GM18907 (cell line): ENCODE data around the gene MRPS34.

ENCODE experiments used
- ATAC-seq: cut with Tn5 transposase; IDR thresholded peaks from one replicate; pipeline ENCODE4 v1.9.1; 2021; ENCODE audit warnings: mild to moderate bottlenecking, moderate library complexity; ENCODE audit not compliant: unreplicated experiment

The MRPS34 gene

DNA sequence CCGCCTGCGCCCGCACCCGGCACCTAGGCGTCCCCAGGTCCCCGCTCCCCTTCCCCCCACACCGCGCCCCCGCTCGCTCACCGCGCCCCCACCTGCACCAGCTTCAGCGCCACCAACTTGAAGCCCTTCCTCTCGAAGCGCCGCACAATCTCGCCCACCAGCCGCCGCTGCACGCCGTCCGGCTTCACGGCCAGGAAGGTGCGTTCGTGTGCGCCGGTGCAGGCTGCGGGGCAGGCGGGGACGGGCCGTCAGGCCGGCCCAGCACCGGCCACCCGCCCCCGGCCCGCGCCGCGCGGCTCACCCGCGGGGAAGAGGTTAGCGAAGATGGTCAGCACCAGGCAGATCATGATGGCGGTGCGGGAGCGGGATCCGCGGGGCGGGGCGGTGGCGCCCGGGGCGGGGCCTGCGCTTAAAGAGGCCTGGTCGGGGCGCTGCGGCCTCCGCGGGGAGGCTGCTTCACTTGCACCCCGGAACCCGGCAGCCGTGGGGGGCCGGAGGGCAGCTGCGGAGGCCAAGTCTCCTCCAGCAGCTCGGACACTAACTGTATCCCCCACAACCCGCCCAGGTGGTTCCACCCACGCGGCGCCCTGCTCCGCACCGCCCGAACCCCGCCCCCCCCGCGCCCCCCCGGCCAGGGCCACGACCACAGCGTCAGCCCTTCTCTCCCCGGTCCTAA is 1.6 kb downstream of the MRPS34 start, which contains the start of gene NME3:
TSS of gene NME3 (minus strand) at position 356 of the 676 bp plus-strand sequence. CDS start at position 347, 9 bp downstream.
- ATAC-seq, result no peak

DNA sequence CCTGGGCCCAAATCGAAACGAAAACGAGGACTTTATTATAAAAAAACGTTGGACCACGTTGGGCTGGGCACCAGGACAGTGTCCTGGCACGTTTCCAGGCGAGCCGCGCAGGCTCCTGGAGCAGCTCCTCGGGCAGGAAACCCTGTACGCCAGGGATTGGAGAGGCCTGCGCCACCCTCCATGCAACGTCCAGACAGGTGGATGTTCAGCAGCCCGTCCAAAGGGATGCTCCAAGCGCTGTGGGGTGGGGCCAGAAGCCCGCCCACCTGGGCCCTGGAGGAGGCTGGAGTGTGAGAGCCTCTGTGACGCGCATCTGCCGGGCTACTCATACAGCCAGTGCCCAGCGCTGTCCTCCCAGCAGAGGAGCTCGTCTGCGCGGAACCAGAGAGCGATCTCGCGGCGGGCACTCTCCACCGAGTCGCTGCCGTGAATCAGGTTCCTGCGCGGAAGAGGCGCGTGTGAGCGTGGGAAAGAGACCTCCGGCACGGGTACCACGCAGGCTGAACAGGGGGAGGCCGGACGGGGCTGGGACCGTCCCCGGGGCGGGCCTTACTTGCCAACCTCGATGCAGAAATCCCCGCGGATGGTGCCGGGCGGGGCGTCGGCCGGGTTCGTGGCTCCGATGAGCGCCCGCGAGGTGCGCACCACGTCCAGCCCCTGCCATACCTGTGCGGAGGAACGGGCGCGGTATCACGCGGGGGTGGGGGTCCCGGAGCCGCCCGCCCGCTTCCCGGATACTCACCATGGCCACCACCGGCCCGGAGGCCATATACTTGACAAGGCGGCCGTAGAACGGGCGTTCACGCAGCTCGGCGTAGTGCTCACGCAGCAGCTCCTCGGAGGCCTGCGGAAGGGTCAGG is 2.4 kb downstream of the MRPS34 start:
- no peak for ATAC-seq

DNA sequence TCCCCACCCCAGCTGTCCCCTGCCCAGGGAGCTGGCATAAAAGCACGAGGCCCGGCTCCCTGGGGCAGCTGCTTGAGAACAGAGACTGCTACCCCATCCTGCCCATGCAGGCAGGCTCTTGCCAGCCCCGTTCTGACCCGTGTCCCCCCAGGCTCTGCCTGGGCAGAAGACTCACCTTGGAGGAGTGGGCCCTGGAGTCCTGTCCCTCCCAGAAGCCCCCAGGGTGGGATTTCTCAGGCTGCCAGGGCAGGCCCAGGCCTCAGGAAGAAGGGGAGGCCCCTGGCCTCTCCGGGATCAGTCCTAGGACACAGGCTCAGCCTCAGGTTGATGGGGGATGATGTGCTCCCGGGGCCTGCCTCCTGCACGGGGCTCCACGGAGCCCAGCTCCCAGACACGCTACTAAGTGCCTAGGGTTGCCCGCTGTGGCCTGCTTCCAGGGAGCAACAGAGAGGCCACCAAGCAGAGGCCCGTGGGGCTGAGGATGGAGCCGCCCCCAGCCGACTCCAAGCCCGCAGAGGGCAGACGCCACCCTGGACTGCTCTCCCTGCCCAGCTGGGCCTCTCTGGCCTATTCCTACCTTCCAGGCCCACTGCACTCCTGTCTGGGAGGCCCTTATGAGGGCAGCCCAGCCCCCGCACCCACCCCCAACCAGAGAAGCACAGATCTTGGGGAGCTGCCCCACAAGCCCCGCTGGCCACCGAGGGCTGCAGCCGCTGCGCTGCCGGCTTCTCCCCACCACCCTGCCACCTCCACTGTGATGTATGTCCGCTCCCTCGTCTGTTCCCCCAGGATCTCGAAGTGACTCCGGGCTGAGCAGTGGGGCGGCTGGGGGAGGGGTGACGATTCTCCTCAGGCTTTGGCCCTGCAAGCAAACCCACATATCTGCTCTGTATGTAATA is 3.3 kb downstream of the MRPS34 start:
- ATAC-seq, result no peak

DNA sequence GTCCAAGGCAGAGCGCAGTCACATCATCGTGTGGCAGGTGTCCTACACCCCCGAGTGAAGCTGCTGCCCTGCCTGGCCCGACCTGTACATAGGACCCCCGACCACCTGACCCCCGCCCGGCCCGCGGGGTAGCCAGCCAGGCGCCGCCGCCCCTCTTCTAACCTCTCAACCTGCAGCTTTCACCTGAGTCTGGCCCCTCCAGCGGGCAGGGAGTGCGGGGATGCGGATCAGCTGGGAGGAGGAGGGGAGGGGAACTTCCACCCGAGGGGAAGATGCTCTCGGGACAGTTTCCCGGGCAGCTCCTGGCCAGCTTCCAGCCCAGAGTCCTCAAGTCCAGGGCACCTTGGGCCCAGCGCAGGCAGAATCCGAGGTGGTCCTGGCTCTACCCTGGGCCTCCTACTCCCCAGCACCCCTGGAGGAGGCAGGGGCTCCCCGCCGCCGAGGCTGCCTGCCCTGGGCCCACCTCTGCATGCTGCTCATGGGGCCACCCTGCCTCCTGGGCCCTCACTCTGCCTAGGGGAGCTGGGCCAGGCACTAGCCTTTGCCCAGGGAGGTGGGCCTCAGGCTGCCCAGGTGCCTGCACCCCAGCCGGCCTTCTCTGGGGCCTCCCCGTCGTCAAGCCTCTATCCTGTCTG is 4.0 kb downstream of the MRPS34 start:
- ATAC-seq, result no peak

DNA sequence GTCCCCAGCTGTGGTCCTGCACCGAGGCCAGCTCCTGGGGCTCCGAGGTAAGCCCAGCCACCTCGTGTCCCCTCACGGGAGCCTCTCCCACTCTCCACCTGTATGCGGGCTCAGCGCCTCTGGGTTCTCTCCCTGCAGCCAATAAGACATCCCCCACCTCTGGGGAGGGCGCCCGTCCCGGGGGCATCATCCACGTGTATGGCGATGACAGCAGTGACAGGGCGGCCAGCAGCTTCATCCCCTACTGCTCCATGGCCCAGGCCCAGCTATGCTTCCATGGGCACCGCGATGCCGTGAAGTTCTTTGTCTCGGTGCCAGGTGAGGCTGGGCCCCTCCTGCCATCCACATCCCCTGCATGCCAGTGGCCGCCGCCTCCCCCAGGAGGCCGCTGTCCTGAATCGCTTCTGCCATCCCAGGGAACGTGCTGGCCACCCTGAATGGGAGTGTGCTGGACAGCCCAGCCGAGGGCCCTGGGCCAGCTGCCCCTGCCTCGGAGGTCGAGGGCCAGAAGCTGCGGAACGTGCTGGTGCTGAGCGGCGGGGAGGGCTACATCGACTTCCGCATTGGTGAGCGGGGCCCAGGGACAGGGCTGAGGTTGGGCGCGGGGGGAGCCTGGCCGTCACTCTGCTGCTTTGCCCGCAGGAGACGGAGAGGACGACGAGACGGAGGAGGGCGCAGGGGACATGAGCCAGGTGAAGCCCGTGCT is 4.7 kb downstream of the MRPS34 start:
- no peak for ATAC-seq

DNA sequence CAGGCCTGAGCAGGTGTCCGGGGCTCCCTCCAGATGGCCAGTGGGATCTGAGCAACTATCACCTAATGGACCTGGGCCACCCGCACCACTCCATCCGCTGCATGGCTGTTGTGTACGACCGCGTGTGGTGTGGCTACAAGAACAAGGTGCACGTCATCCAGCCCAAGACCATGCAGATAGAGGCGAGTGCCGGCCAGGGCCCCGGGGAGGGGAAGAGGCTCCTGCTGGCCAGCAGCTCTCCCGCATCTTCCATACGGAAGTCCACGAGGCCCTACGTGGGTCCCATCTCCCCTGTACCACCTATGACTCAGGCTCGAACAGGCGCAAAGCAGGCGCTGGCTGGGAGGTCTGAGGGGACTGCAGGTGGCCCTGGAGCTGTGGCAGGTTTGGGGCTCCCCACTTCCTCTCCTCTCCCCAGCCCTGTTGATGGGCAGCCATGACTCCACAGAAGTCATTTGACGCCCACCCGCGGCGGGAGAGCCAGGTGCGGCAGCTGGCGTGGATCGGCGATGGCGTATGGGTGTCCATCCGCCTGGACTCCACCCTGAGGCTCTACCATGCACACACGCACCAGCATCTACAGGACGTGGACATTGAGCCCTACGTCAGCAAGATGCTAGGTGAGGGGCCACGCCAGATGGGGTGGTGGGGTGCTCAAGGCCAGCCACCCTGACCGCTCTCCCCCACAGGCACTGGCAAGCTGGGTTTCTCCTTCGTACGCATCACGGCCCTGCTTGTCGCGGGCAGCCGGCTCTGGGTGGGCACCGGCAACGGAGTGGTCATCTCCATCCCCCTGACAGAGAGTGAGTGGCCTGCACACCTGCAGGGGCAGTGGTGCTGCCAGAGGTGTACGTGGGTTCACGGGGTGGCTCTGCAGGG is 5.6 kb downstream of the MRPS34 start:
- ATAC-seq, result no peak

DNA sequence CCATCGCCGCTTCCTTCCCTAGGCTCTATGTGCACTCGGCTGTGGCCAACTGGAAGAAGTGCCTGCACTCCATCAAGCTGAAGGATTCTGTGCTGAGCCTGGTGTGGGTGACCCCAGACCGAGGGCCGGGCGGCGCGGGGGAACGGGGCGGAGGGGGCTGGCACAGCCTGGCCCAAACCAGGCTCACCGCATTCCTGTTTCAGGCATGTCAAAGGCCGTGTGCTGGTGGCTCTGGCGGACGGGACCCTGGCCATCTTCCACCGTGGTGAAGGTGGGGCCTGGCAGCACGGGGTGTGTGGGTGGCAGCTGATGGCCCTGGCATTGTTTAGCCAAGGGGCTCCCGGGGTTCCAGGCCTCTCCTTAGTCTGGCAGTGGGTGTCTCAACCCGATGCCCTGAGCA is 6.2 kb downstream of the MRPS34 start:
- no peak for ATAC-seq

DNA sequence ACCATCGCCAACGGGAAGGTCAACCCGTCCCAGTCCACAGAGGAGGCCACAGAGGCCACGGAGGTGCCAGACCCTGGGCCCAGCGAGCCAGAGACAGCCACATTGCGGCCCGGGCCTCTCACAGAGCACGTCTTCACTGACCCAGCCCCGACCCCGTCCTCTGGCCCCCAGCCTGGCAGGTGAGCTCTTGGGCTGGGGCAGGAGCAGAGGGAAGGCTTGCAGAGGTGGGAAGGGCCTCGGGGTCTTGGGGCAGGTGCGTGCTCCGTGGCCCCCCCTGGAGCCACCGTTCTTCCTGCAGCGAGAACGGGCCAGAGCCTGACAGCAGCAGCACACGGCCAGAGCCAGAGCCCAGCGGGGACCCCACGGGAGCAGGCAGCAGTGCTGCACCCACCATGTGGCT is 6.7 kb downstream of the MRPS34 start:
- ATAC-seq, result no peak

DNA sequence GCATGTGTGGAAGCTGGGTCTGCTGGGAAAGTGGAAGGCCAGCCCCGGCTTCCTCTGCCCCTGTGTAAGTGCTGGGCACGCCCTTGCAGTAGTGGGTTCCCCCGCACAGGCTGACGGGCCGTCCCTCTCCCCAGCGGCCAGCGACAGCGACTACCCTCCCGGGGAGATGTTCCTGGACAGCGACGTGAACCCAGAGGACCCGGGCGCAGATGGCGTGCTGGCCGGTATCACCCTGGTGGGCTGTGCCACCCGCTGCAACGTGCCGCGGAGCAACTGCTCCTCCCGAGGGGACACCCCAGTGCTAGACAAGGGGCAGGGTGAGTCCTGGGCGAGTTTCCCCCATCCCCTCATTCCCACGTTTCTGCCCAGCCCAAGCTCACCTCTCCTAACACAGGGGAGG is 7.1 kb downstream of the MRPS34 start:
- ATAC-seq, result no peak

DNA sequence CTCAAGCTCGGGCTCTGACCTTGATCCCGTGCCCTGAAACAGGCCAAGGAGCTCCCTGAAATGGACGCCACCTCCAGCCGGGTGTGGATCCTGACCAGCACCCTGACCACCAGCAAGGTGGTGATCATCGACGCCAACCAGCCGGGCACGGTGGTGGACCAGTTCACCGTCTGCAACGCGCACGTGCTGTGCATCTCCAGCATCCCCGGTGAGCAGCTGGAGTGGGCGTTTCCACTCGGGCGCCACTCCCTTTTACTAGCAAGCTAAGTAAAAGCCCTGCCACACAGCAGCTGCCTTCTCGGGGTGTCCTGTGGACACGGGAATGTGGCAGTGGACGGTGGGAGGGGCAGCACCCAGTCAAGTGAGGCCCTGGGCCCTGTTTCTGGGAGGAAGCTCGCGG is 8.0 kb downstream of the MRPS34 start:
- no peak for ATAC-seq

DNA sequence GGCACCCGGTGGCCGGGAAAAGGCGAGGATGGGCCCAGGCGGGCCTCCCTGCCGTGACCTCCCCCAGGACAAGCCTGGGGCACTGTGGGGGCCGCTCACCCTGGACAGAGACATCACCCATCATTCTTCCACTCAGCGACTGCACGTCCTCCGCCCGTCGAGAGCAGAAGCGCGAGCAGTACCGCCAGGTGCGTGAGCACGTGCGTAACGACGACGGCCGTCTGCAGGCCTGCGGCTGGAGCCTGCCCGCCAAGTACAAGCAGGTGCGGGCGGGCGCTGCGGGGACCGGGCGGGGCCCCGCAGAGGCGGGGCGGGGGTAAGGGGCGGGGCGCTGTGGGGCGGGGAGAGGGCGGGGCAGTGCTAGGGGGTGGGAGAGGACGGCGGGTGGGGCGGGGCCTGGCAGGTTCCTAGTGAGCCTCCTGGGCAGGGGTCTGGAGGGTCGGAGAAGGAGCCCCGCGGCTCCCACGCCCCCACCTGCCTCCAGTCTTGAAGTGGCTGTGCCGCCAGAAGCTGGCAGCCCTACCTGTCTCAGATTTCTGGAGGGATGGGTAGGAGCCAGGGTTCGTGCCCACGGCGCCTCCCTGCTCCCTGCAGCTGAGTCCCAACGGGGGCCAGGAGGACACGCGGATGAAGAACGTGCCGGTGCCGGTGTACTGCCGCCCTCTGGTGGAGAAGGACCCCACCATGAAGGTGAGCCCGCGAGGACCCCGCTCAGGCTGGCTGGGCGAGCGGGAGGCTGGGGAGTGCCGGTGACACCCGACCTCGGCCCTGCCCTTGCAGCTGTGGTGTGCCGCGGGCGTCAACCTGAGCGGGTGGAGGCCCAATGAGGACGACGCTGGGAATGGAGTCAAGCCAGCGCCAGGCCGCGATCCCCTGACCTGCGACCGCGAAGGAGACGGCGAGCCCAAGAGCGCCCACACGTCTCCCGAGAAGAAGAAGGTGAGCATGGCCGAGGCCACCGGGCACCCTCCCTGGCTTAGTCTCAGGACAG is 9.1 kb downstream of the MRPS34 start:
- ATAC-seq, result no peak

DNA sequence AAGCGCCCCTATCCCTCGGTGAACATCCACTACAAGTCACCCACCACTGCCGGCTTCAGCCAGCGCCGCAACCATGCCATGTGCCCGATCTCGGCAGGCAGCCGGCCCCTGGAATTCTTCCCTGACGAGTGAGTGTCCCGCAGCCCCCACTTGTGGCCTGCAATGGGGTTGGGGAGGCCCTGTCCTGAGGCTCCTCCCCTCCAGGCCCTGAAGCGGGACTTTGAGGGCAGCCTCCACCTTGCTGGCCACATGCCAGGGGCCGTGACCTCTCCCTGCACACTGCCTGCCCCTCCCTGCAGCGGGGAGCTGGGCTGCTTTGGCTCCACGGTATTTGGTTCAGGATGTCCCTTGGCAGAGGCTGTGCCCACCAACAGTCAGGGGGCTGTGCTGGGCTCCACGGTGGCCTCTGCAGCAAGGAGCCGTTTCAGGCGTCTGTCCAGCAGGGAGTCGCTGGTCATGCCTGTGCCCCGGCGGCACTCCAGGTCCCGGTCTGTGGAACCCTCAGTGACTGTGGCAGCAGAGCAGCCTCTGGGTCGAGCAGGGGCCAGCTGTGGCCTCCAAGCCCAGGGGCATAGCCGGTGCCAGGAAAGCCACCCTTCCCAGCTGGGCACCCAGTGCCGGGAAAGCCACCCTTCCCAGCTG is 9.9 kb downstream of the MRPS34 start:
- ATAC-seq, result no peak

DNA sequence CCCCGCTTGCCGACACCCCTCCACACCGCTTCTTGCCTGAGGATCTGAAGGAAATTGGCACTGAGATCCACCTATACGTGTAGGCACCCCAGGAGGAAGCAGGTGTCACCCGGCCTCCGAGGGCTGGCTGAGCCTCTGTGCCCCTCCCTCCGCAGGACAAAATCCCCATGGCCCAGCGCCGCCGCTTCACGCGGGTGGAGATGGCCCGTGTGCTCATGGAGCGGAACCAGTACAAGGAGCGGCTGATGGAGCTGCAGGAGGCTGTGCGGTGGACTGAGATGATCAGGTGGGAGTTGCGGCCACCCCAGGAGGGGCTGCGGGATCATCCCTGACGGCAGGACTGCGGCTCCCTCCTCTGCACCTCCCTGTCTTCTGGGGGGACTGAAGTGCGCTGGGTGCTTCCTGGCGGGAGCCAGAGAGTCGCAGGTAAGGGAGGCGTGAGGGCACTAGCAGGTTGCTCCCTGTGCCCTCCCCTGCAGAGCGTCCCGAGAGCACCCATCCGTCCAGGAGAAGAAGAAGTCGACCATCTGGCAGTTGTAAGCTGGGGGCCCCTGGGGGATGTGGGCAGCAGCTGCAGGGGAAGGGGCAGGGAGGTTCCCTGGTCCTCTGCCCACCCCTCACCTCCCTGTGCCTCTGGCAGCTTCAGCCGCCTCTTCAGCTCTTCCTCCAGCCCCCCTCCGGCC is 10.6 kb downstream of the MRPS34 start:
- ATAC-seq, result no peak

DNA sequence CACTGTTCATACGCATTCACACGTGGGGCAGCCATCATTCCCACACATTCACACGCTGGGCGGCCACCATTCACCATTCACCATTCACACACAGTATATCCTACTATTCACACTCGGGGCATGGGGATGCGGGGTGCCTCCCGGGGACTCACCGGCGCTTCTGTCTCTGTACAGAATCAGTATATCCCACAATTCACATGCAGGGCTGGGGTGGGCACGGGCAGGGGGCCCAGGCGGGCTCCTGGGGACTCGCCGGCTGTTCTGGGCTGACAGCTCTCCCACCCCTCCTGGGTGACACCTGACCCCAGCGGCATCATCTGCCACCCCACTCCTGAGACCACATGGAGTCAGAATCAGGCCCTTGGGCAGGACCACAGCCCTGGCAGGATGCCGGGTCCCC is 11.2 kb downstream of the MRPS34 start:
- ATAC-seq, result no peak

DNA sequence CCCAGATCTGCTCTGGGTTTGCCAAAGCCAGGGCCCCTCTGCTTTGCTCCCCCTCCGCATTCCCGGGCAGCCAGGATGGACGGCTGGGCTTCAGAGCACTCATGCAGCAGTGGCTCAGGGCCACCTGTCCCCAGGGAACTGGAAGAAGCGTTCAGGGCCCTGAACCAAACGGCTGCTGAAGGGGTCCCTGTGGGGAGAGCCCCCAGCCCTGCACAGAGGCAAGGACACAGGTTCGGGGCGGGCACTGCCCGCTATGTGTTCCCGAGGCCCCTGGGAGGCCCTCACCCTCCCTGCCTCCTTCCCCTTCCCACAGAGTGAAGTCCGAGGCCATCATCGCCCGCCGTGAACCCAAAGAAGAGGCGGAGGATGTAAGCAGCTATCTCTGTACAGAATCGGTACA is 12.0 kb downstream of the MRPS34 start:
- no peak for ATAC-seq

DNA sequence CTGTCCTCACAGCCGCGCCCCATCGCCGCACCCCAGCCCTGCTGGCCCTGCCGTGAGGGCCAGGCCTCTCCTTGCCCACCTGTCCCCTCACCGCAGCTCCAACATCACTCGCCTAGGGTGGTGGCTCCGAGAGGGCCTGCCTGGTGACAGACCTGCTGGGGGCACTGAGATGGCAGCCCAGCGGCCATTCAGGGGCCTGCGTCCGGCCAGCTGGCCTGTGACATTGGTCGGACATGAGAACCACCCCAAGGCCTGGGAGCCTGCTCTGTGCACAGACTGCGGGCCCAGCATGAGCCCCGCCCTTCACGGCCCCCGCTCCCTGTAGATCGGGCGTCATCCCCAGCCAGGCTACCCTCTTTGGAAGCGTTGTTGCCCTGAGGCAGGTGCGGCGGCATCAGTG is 13.4 kb downstream of the MRPS34 start:
- ATAC-seq, result no peak

DNA sequence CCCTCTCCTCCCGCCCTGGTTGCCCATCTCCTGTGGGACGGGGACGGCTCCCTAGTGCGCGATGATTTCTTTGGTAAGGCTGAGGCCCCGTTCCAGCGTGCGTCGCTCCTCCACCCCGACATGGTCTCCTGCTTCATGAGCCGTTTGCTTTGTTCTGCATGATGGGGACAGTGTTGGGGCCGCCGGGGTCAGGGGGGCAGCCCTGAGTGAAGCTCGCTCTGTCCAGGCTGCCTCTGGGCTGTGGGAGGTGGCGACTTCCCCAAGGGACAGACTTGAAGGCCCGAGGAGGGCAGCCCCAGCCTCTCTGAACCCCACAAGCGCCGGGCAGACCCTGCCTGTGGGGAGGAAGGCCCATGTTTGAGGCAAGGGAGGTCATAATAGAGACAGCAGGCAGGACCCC is 14.0 kb downstream of the MRPS34 start:
- ATAC-seq, result no peak
